ENCODE results near the gene ATP6V0A4.
"Not testable (repeated sequence)": the region's sequence is repeated elsewhere in the genome, so short reads cannot be mapped to it uniquely, and the experiment has no call there.

Gene ATP6V0A4

DNA sequence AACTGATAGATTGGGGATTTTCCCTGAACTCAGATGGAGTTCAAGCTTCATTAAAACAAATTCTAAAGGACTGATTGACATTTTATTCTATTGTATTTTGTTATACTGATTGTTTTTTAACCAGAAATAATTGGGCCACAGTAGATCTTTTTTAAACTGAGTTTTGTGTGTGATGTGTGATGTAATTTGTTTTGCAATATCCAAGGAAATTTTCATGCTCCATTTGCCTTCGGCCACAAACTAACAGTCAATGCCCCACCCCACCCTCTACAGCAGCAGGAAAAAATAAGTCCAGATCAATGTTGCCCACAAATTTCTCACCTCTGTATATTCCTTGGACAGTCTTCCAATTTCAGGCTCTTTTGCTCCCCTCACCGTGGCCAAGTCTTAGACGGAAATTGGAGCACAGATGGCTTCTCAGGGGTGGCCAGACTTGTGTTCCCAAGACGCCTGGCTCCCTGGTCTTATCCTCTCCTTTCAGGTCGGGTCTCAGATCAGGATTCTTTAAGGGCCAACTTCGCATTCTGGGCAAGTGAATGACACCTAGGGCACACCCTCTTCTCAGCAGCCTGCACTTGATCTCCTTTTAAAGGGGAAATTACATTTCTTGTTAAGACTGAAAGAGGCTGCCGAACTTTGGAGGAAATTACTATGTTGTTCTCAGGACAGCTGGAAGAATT is 97.0 kb downstream of the ATP6V0A4 start, which contains the start of gene SVOPL:
SVOPL (minus strand) TSS at position 506 of the 680 bp plus-strand sequence. CDS start 22,317 bp downstream, outside the sequence.
- DNase-seq (ENCODE audit: extremely low read depth, low read depth): no peak
- TF ChIP-seq, protein P1, sequence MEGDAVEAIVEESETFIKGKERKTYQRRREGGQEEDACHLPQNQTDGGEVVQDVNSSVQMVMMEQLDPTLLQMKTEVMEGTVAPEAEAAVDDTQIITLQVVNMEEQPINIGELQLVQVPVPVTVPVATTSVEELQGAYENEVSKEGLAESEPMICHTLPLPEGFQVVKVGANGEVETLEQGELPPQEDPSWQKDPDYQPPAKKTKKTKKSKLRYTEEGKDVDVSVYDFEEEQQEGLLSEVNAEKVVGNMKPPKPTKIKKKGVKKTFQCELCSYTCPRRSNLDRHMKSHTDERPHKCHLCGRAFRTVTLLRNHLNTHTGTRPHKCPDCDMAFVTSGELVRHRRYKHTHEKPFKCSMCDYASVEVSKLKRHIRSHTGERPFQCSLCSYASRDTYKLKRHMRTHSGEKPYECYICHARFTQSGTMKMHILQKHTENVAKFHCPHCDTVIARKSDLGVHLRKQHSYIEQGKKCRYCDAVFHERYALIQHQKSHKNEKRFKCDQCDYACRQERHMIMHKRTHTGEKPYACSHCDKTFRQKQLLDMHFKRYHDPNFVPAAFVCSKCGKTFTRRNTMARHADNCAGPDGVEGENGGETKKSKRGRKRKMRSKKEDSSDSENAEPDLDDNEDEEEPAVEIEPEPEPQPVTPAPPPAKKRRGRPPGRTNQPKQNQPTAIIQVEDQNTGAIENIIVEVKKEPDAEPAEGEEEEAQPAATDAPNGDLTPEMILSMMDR (IDR thresholded peaks at IDR 0.05; ENCODE audit: low read depth, low read length): no peak

DNA sequence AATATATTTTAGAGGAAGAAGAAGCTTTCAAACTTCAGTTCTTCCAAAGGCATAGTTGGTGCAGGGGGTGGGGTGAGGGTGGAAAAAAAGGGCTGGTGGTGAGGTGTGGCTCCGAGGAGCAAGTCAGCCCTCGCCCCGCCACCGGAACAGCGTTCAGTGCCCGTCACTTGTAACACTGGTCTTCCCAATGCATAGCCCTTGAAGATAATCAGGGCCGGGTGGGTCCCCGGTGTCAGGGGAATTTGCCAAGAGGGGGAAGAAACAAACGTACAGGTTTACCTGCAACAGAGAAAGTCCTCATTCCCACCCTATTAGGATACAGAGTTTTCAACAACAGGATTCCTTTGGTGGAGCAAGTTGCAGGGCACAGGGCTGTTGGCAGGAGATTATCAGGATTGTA is 98.3 kb downstream of the ATP6V0A4 start:
- no peak for DNase-seq (ENCODE audit: extremely low read depth, low read depth)
- TF ChIP-seq, protein P1 (IDR thresholded peaks at IDR 0.05; ENCODE audit: low read depth, low read length): no peak

DNA sequence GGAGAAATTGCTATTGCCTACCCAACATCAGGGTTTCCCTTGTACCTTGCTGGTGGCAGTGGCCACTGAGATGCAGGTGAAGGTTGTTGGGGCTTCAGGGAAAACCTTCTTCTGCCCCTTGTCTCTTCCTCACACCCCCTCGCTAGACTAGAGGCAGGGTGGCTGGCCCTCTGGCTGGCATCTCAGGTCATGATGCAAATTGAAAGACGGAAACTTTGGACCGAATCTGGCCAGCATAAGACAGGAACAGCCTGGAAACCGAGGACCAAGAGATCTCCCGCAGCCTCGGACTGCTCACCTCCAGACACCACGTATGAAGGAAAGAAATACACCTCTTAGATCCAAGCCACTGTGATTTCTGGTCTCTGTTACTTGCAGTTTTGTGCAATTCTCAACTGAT is 99.7 kb downstream of the ATP6V0A4 start:
- no peak for DNase-seq (ENCODE audit: extremely low read depth, low read depth)
- TF ChIP-seq, protein P1 (IDR thresholded peaks at IDR 0.05; ENCODE audit: low read depth, low read length): no peak

DNA sequence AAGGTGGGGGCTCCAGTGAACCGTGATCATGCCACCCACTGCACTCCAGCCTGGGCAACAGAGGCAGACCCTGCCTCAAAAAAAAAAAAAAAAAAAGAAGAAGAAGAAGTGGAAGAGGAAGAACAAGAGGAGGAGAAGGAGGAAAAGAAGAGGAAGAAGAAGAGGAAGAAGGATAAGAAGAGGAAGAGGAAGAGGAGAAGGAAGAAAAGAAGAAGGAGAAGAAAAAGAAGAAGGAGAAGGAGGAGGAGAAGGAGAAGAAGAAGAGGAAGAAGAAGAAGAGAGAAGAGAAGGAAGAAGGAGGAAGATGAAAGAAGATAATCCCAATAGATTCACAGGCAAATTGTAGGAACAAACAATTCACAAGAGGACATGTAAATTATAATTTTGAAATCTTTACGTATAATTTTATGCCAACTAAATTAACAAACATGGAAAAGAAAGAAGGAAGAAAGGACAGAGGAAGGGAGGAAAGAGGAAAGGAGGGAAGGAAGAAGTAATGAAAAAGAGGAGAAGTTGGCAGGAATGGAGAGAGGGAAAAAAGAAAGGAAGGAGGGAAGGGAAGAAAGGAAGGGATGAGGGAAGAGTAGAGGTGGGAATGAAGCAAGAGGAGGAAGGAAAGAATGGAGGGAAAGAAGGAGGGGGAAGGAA is 100.3 kb downstream of the ATP6V0A4 start:
- no peak for DNase-seq (ENCODE audit: extremely low read depth, low read depth)
- TF ChIP-seq, protein P1 (IDR thresholded peaks at IDR 0.05; ENCODE audit: low read depth, low read length): no peak

DNA sequence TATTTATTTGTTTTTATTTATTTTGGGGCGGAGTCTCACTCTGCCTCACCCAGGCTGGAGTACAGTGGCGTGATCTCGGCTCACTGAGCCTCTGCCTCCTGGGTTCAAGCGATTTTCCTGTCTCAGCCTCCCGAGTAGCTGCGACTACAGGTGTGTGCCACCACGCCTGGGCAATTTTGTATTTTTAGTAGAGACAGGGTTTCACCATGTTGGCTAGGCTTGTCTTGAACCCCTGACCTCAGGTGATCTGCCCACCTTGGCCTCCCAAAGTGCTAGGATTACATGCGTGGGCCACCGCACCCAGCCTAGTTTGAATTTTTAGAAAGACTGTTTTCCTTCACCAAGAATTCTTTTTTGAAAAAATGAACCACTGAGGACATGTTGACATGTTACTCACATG is 102.2 kb downstream of the ATP6V0A4 start:
- not testable (repeated sequence) for DNase-seq (ENCODE audit: extremely low read depth, low read depth)

DNA sequence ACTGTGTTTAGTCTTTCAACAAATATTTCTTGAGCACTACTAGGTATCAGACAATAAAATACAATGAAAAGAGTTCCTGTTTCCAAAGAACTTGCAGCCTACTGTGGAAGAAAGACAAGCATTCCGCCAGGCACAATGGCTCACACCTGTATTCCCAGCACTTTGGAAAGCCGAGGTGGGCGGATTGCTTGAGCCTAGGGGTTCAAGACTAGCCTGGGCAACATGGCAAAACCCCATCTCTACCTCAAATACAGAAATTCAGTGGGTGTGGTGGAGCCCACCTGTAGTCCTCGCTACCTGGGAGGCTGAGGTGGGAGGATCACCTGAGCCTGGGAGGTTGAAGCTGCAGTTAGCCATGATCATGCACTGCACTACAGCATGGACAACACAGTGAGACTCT is 102.9 kb downstream of the ATP6V0A4 start:
- TF ChIP-seq, protein P1 (IDR thresholded peaks at IDR 0.05; ENCODE audit: low read depth, low read length): no peak
- DNase-seq (ENCODE audit: extremely low read depth, low read depth): no peak

DNA sequence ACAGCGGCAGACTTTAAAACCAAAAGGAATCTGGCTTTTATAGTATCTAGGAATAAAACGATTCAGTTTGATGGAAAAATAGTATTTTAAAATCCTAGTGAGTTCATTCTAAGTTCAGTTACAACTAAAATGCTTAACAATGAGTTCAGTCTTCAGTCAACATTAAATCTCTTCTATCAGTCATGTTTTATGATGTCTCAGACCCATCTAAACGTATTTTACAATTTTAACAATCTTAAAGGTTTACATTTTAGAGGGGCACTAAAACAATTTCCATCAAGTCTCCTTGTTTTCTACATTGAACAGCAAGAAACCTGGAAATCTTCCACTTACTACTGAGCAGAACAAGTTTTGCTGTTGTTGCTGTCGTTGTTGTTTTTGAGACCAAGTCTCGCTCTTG is 106.8 kb downstream of the ATP6V0A4 start:
- no peak for DNase-seq (ENCODE audit: extremely low read depth, low read depth)
- TF ChIP-seq, protein P1 (IDR thresholded peaks at IDR 0.05; ENCODE audit: low read depth, low read length): no peak
